ENCODE data around the gene C8G.

GRCh38 chr9:136910901-136911245 is 34.2 kb upstream of the C8G start:
- TF ChIP-seq, protein P1, sequence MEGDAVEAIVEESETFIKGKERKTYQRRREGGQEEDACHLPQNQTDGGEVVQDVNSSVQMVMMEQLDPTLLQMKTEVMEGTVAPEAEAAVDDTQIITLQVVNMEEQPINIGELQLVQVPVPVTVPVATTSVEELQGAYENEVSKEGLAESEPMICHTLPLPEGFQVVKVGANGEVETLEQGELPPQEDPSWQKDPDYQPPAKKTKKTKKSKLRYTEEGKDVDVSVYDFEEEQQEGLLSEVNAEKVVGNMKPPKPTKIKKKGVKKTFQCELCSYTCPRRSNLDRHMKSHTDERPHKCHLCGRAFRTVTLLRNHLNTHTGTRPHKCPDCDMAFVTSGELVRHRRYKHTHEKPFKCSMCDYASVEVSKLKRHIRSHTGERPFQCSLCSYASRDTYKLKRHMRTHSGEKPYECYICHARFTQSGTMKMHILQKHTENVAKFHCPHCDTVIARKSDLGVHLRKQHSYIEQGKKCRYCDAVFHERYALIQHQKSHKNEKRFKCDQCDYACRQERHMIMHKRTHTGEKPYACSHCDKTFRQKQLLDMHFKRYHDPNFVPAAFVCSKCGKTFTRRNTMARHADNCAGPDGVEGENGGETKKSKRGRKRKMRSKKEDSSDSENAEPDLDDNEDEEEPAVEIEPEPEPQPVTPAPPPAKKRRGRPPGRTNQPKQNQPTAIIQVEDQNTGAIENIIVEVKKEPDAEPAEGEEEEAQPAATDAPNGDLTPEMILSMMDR (IDR thresholded peaks at IDR 0.05), result no peak
- TF ChIP-seq POLR2A (IDR thresholded peaks at IDR 0.05), result no peak

All from right lobe of liver (tissue), 4 donors.